Measurements from ENCODE around the gene FBRSL1.

DNA sequence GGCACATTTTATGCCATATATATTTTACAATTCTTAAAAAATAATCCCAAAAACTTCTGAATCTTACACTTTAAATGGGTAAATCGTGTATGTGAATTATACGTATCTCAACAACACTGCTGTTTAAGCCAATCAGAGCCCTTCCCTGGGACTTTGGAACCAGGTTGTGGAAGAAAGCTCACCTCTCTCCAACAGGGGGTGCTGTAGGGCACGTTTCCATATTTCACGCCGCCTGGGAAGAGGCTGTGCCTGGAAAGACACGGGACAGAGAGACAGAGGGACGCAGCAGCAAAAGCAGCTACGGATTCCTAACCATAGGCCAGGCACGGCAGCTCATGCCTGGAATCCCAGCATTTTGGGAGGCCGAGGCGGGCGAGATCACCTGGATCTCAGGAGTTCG, 29.4 kb upstream of the FBRSL1 start:
- TF ChIP-seq, protein P1, sequence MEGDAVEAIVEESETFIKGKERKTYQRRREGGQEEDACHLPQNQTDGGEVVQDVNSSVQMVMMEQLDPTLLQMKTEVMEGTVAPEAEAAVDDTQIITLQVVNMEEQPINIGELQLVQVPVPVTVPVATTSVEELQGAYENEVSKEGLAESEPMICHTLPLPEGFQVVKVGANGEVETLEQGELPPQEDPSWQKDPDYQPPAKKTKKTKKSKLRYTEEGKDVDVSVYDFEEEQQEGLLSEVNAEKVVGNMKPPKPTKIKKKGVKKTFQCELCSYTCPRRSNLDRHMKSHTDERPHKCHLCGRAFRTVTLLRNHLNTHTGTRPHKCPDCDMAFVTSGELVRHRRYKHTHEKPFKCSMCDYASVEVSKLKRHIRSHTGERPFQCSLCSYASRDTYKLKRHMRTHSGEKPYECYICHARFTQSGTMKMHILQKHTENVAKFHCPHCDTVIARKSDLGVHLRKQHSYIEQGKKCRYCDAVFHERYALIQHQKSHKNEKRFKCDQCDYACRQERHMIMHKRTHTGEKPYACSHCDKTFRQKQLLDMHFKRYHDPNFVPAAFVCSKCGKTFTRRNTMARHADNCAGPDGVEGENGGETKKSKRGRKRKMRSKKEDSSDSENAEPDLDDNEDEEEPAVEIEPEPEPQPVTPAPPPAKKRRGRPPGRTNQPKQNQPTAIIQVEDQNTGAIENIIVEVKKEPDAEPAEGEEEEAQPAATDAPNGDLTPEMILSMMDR (IDR thresholded peaks at IDR 0.05), result peak in 2 of 6 experiments; percentile 19 to 46
- no peak for TF ChIP-seq POLR2A (IDR thresholded peaks at IDR 0.05)
